Adrenal gland (tissue), 12 donors: ENCODE data around the gene MIS18BP1. TPM values are rescaled to one million over a fixed set of nuclear protein-coding genes. Genes with fewer than 3 reads are reported as not detected.

Source experiments
- DNase-seq, 7 donors: peaks; one replicate each; pipeline ENCODE4 v3.0.0-alpha.2; 2019 to 2020
- H3K27ac ChIP-seq, 5 donors: fragments of 200-600 bp; sonication (generic) in 4 of 5; 1 replicate in 3 of 5; 2 replicates in 2 of 5; pipeline versions ENCODE4 v1.5.1 to v1.8.0; 2016 to 2020; ENCODE audit warnings: mild to moderate bottlenecking in 1 of 5
- H3K27me3 ChIP-seq: fragments of 200-600 bp; 2 replicates; pipeline ENCODE4 v1.8.0; 2021
- H3K36me3 ChIP-seq, 2 donors: fragments of 200-600 bp; replicated peaks in 1 of 2; 1 replicate in 1 of 2; 2 replicates in 1 of 2; pipeline versions ENCODE4 v1.5.1 to v1.8.0; 2018 to 2022
- H3K4me1 ChIP-seq, 2 donors: fragments of 200-600 bp; replicated peaks in 1 of 2; 1 replicate in 1 of 2; 2 replicates in 1 of 2; pipeline versions ENCODE4 v1.5.1 to v1.8.0; 2018 to 2021
- H3K4me3 ChIP-seq, 4 donors: fragments of 200-600 bp; sonication (generic) in 3 of 4; one replicate each; pipeline ENCODE4 v1.5.1; 2016 to 2018
- H3K9me3 ChIP-seq, 3 donors: fragments of 200-600 bp; sonication (generic) in 1 of 3; replicated peaks in 1 of 3; 1 replicate in 2 of 3; 2 replicates in 1 of 3; pipeline versions ENCODE4 v1.5.1 to v1.8.0; 2016 to 2021
- POLR2A ChIP-seq, 2 donors: fragments of 450-650 bp; IDR thresholded peaks; one replicate each; pipeline ENCODE4 v1.6.1; 2017; ENCODE audit warnings: antibody characterized with exemption in 2 of 2, mild to moderate bottlenecking in 2 of 2, moderate library complexity in 1 of 2
- WGBS, 4 donors: extraction: QIAGEN DNeasy Blood & Tissue Kit in 2 of 4; methylation state at CpG; one replicate each; pipeline versions ENCODE4 v1.1.5 to v1.1.7; 2013 to 2017; 5-methylcytosine and 5-hydroxymethylcytosine counted together
- intact Hi-C, 2 donors: fragments of 100-400 bp; cut with DNase I; formaldehyde crosslinking; loops; one replicate each; pipeline versions ENCODE4 v1.14.1 to v1.15.0; 2022 to 2023
- polyA plus RNA-seq, 3 donors: library from polyadenylated mRNA; stranded (reverse); fragments of 200-250 nt in 2 of 3; fragments of 350-450 nt in 1 of 3; fragmentation: Illumina TruSeq in 1 of 3; extraction: RNeasy Lipid Tissue Mini Kit (QIAGEN cat#74804) in 1 of 3; gene quantifications; one replicate each; pipeline ENCODE4 v1.2.3, GENCODE V29; 2013 to 2014
- total RNA-seq, 9 donors: library from RNA; depleted of rRNA in 4 of 9; stranded (reverse); fragments of >200 nt in 4 of 9; fragments of 120-200 nt in 1 of 9; fragmentation: NEBNext Ultra II Directional in 1 of 9; extraction: Animal tissue kit (Norgen Biotek cat#: 25700) in 1 of 9; gene quantifications; one replicate each; pipeline versions ENCODE4 v1.1.0 to v1.2.4, GENCODE V29; 2013 to 2023
- TF ChIP-seq, protein P1 (sequence below), 6 experiments: fragments of 450-650 bp in 4 of 6; fragments of 200-600 bp in 2 of 6; sonication (generic) in 1 of 6; IDR thresholded peaks; 1 replicate in 5 of 6; 2 replicates in 1 of 6; pipeline versions ENCODE4 v1.5.1 to v1.8.0; 2016 to 2021; ENCODE audit warnings: antibody characterized with exemption in 6 of 6, mild to moderate bottlenecking in 2 of 6, moderate library complexity in 1 of 6
- donor health status: healthy with polysubstance abuse.
- donor health status: Bipolar disorder and iron deficiency.
- donor health status: DM: yes; HTN: yes; CAD: no.
- donor health status: DM: no; HTN: no; CAD: no.
- donor health status: DM: no; HTN: no; CAD: no.
- donor health status: DM: yes; HTN: yes; CAD: no.

Gene MIS18BP1
- total and polyA plus RNA-seq, 12 donors = 3.3 to 37.9 (median 11.5) TPM

DNA sequence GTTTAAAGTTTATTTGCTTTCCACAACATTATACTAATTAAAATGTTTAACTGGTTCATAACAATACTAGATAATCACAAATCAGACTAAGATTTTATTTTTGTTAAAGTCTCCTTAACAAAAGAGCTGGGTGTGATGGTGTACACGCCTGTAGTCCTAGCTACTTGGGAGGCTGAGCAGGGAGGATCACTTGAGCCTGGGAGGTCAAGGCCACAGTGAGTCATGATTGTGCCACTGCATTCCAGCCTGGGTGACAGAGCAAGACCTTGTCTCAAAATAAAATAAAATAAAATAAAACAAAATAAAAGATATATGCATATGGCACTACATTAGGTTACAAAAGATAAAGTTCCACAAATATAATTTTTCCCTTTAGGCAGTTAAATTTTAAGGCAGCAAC lies 5.6 kb downstream of the MIS18BP1 start:
- Histone ChIP-seq H3K4me3 (no peak overlapping the region), H3K27ac (no peak overlapping the region), H3K36me3 (no peaks in the 10 kb centered on the region), H3K9me3 (no peaks in the 10 kb centered on the region), H3K4me1 (peaks cover 0 to 33% of the 10 kb centered on the region in 2 donors), H3K27me3 (no peaks in the 10 kb centered on the region)
- peak in 3 of 7 donors; percentile 22 to 37 (median 30) for DNase-seq
- intact Hi-C loops = no loop called here
- TF ChIP-seq, protein P1, sequence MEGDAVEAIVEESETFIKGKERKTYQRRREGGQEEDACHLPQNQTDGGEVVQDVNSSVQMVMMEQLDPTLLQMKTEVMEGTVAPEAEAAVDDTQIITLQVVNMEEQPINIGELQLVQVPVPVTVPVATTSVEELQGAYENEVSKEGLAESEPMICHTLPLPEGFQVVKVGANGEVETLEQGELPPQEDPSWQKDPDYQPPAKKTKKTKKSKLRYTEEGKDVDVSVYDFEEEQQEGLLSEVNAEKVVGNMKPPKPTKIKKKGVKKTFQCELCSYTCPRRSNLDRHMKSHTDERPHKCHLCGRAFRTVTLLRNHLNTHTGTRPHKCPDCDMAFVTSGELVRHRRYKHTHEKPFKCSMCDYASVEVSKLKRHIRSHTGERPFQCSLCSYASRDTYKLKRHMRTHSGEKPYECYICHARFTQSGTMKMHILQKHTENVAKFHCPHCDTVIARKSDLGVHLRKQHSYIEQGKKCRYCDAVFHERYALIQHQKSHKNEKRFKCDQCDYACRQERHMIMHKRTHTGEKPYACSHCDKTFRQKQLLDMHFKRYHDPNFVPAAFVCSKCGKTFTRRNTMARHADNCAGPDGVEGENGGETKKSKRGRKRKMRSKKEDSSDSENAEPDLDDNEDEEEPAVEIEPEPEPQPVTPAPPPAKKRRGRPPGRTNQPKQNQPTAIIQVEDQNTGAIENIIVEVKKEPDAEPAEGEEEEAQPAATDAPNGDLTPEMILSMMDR (IDR thresholded peaks at IDR 0.05) = no peak
- TF ChIP-seq POLR2A (IDR thresholded peaks at IDR 0.05) = no peak
- 81 to 91% (median 83%) methylated on average over 1 of the region's 1 CpG for WGBS, 4 donors

DNA sequence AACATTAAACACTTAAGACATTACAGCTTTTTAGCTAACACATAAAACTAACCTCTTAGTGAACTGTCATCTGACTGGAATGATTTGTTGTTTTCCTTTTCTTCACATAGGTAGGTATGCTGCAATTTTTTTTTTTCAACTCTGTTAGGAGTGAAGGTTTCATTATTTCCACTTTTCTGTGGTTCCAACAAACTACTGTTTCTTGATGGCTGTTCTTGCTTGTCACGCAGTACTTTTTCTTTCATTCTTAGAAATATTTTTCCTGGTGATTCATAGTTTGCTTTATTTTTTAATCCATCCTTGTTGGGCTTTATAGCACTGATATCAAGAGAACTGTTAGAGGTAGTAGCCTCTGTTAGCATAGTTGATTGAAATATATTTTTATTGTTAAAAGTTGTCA lies 6.3 kb downstream of the MIS18BP1 start:
- no peaks in the 10 kb centered on the region for H3K27me3 ChIP-seq
- no peaks in the 10 kb centered on the region for H3K9me3 ChIP-seq
- no peaks in the 10 kb centered on the region for H3K36me3 ChIP-seq
- no peak overlapping the region for H3K27ac ChIP-seq
- no peak for DNase-seq
- no peak overlapping the region for H3K4me3 ChIP-seq
- WGBS, 4 donors = 64 to 83% (median 69%) methylated on average over 1 of the region's 1 CpG
- peaks cover 0 to 26% of the 10 kb centered on the region in 2 donors for H3K4me1 ChIP-seq
- TF ChIP-seq, protein P1 (IDR thresholded peaks at IDR 0.05) = no peak
- TF ChIP-seq POLR2A (IDR thresholded peaks at IDR 0.05) = no peak
- intact Hi-C loops = no loop called here

DNA sequence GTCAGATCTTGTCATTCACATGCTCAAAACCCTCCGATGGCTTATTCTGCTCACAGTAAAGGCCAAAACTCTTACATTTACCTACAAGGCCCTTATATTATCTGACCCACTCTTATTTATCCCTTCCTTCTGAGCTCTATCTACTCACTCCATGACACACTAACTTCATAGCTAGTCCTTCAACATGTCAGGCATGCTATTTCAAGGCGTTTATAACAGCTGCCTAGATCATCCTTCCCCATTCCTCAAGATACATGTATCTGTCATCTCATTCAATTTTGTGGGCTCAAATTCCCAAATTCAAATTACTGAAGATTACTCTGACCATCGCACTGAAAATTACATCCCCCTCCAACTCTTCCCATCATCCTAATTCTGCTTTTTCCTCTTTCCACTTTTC lies 6.9 kb downstream of the MIS18BP1 start:
- intact Hi-C loops = no loop called here
- DNase-seq = no peak
- Histone ChIP-seq H3K4me1 (peaks cover 0 to 21% of the 10 kb centered on the region in 2 donors), H3K36me3 (no peaks in the 10 kb centered on the region), H3K27me3 (no peaks in the 10 kb centered on the region), H3K9me3 (no peaks in the 10 kb centered on the region), H3K27ac (no peak overlapping the region), H3K4me3 (no peak overlapping the region)
- WGBS, 4 donors = 74 to 91% (median 87%) methylated on average over 3 of the region's 3 CpGs
- no peak for TF ChIP-seq POLR2A (IDR thresholded peaks at IDR 0.05)
- TF ChIP-seq, protein P1 (IDR thresholded peaks at IDR 0.05) = no peak

DNA sequence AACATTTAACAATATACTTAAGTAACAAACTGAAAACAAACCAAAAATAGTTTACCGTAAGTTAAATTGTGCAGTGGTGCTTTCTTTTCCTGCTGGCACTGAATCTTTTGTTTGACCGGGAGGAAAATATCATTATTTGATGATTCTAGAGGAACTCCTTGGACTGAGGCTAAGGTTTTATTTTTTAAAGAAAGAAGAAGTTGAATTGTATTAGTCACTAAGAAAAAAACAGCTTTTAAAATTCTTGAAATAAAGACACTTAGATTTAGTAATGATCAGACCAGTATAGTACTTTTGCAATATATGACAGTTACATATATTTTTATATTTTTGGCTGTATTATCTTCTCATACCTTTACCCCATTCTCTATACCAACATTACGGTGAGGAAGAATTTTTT lies 10.3 kb downstream of the MIS18BP1 start:
- peak overlapping the region in 2 of 5 donors; percentile 26 to 56 for H3K27ac ChIP-seq
- DNase-seq = no peak
- peak overlapping the region in 1 of 4 donors; percentile 31 for H3K4me3 ChIP-seq
- H3K36me3 ChIP-seq = no peaks in the 10 kb centered on the region
- H3K27me3 ChIP-seq = no peaks in the 10 kb centered on the region
- peaks cover 0 to 8% of the 10 kb centered on the region in 2 donors for H3K4me1 ChIP-seq
- intact Hi-C loops = no loop called here
- H3K9me3 ChIP-seq = no peaks in the 10 kb centered on the region
- 57 to 70% (median 66%) methylated on average over 3 of the region's 3 CpGs for WGBS, 4 donors
- no peak for TF ChIP-seq POLR2A (IDR thresholded peaks at IDR 0.05)
- TF ChIP-seq, protein P1 (IDR thresholded peaks at IDR 0.05) = no peak
